BE2C (cell line): ENCODE data around the gene BRD1.
A peak's percentile ranks its signal among the peaks of the same experiment; 100 is the strongest.
"Not testable (repeated sequence)": the region's sequence is repeated elsewhere in the genome, so short reads cannot be mapped to it uniquely, and the experiment has no call there.

Source experiments
- DNase-seq: peaks from one replicate; pipeline ENCODE4 v3.0.0-alpha.2; 2020
- H3K27me3 ChIP-seq: fragments of 250-450 bp; sonication (Bioruptor Pico); 2 replicates; pipeline ENCODE4 v1.5.1; 2020; ENCODE audit warnings: mild to moderate bottlenecking
- H3K36me3 ChIP-seq: fragments of 250-450 bp; sonication (Bioruptor Pico); 2 replicates; pipeline ENCODE4 v1.5.1; 2020; ENCODE audit warnings: mild to moderate bottlenecking
- H3K4me1 ChIP-seq: fragments of 250-450 bp; sonication (Bioruptor Pico); 2 replicates; pipeline ENCODE4 v1.5.1; 2020
- H3K4me3 ChIP-seq: 2 replicates; pipeline ENCODE4 v1.5.1; 2011; ENCODE audit warnings: low read depth, low read length
- H3K9me3 ChIP-seq: fragments of 250-450 bp; sonication (Bioruptor Pico); 2 replicates; pipeline ENCODE4 v1.5.1; 2020
- CTCF ChIP-seq: IDR thresholded peaks from 2 replicates; pipeline ENCODE4 v1.5.1; 2012; ENCODE audit warnings: mild to moderate bottlenecking, low read depth, low read length

BRD1 gene

GRCh38 chr22:49824185-49824925, 3.3 kb downstream of the BRD1 start:
- no peaks in the 10 kb centered on the region for H3K27me3 ChIP-seq
- no peak for TF ChIP-seq CTCF
- H3K4me1 ChIP-seq, result no peaks in the 10 kb centered on the region
- H3K36me3 ChIP-seq, result peaks cover 63% of the 10 kb centered on the region
- H3K9me3 ChIP-seq, result no peaks in the 10 kb centered on the region
- DNase-seq, result no peak
- H3K4me3 ChIP-seq, result no peak overlapping the region

- DNase-seq, result no peak
- Histone ChIP-seq H3K4me1 (no peaks in the 10 kb centered on the region), H3K36me3 (peaks cover 70% of the 10 kb centered on the region), H3K4me3 (no peak overlapping the region), H3K9me3 (no peaks in the 10 kb centered on the region), H3K27me3 (no peaks in the 10 kb centered on the region)
- no peak for TF ChIP-seq CTCF
These were observed 4.2 kb downstream of the BRD1 start for GRCh38 chr22:49823289-49824045.

GRCh38 chr22:49821741-49822140, 5.9 kb downstream of the BRD1 start:
- not testable (repeated sequence) for H3K9me3 ChIP-seq, H3K27me3 ChIP-seq, H3K4me3 ChIP-seq, H3K4me1 ChIP-seq, DNase-seq
- peaks cover 84% of the 10 kb centered on the region for H3K36me3 ChIP-seq

- peak; percentile 6; the same call in 1 of the 2 replicates for TF ChIP-seq CTCF
- Histone ChIP-seq H3K9me3 (no peaks in the 10 kb centered on the region), H3K4me1 (no peaks in the 10 kb centered on the region), H3K36me3 (peaks cover 86% of the 10 kb centered on the region), H3K27me3 (no peaks in the 10 kb centered on the region), H3K4me3 (no peak overlapping the region)
- DNase-seq, result no peak
These were observed 6.7 kb downstream of the BRD1 start for GRCh38 chr22:49820984-49821383.

GRCh38 chr22:49817359-49817758, 10.3 kb downstream of the BRD1 start:
- Histone ChIP-seq H3K27me3 (no peaks in the 10 kb centered on the region), H3K36me3 (peaks cover 89% of the 10 kb centered on the region), H3K4me3 (no peak overlapping the region), H3K9me3 (no peaks in the 10 kb centered on the region), H3K4me1 (no peaks in the 10 kb centered on the region)
- TF ChIP-seq CTCF, result no peak
- no peak for DNase-seq

GRCh38 chr22:49815641-49816091, 12.0 kb downstream of the BRD1 start:
- Histone ChIP-seq H3K27me3 (no peaks in the 10 kb centered on the region), H3K9me3 (no peaks in the 10 kb centered on the region), H3K36me3 (peaks cover 78% of the 10 kb centered on the region), H3K4me3 (no peak overlapping the region), H3K4me1 (no peaks in the 10 kb centered on the region)
- DNase-seq, result no peak
- TF ChIP-seq CTCF, result no peak
